Liver (tissue), 9 donors: ENCODE data around the gene PGA3. TPM values are rescaled to one million over a fixed set of nuclear protein-coding genes. Genes with fewer than 3 reads are reported as not detected.
"Not testable (repeated sequence)": the region's sequence is repeated elsewhere in the genome, so short reads cannot be mapped to it uniquely, and the experiment has no call there.

Experiments used
- DNase-seq: peaks from one replicate; pipeline ENCODE4 v3.0.0-alpha.2; 2017; ENCODE audit warnings: low spot score
- H3K27ac ChIP-seq, 2 donors: one replicate each; pipeline ENCODE4 v1.7.0; 2013; ENCODE audit warnings: inconsistent platforms in 2 of 2, low read length in 2 of 2, control low read depth in 1 of 2, low read depth in 1 of 2, mild to moderate bottlenecking in 1 of 2
- H3K27me3 ChIP-seq, 4 donors: one replicate each; pipeline versions ENCODE4 v1.6.1 to v1.7.0; 2013; ENCODE audit warnings: low read length in 3 of 4, inconsistent platforms in 1 of 4, mild to moderate bottlenecking in 1 of 4, moderate library complexity in 1 of 4; ENCODE audit not compliant: control insufficient read depth in 4 of 4, insufficient read depth in 4 of 4
- H3K36me3 ChIP-seq, 4 donors: one replicate each; pipeline versions ENCODE4 v1.6.1 to v1.7.0; 2013; ENCODE audit warnings: low read length in 3 of 4, mild to moderate bottlenecking in 3 of 4, low read depth in 1 of 4, moderate library complexity in 1 of 4; ENCODE audit not compliant: control insufficient read depth in 4 of 4, insufficient read depth in 3 of 4
- H3K4me1 ChIP-seq, 4 donors: one replicate each; pipeline versions ENCODE4 v1.6.1 to v1.7.0; 2013; ENCODE audit warnings: low read length in 3 of 4, mild to moderate bottlenecking in 3 of 4, moderate library complexity in 1 of 4; ENCODE audit not compliant: control insufficient read depth in 4 of 4, insufficient read depth in 4 of 4
- H3K4me3 ChIP-seq, 3 donors: one replicate each; pipeline versions ENCODE4 v1.6.1 to v1.7.0; 2013; ENCODE audit warnings: low read length in 3 of 3, control low read depth in 1 of 3, low read depth in 1 of 3, mild to moderate bottlenecking in 1 of 3
- H3K9ac ChIP-seq, 2 donors: one replicate each; pipeline ENCODE4 v1.7.0; 2013; ENCODE audit warnings: low read length in 2 of 2, mild to moderate bottlenecking in 2 of 2, moderate library complexity in 2 of 2, control low read depth in 1 of 2, low read depth in 1 of 2
- H3K9me3 ChIP-seq, 4 donors: one replicate each; pipeline versions ENCODE4 v1.6.1 to v1.7.0; 2013; ENCODE audit warnings: low read length in 3 of 4; ENCODE audit not compliant: control insufficient read depth in 4 of 4
- EGR1 ChIP-seq, 2 donors: IDR thresholded peaks; 2 replicates each; pipeline ENCODE4 v1.6.1; 2016 to 2018; ENCODE audit warnings: antibody characterized with exemption in 2 of 2, low read depth in 2 of 2
- FOXA1 ChIP-seq: IDR thresholded peaks from 2 replicates; pipeline ENCODE4 v1.6.1; 2016; ENCODE audit warnings: antibody characterized with exemption
- FOXA2 ChIP-seq: IDR thresholded peaks from 2 replicates; pipeline ENCODE4 v1.6.1; 2016; ENCODE audit warnings: antibody characterized with exemption
- HNF4A ChIP-seq, 2 donors: conservative IDR thresholded peaks; 2 replicates each; pipeline ENCODE4 v1.6.1; 2016; ENCODE audit warnings: antibody characterized with exemption in 2 of 2, mild to moderate bottlenecking in 2 of 2
- HNF4G ChIP-seq: IDR thresholded peaks from 2 replicates; pipeline ENCODE4 v1.6.1; 2016; ENCODE audit warnings: antibody characterized with exemption
- JUND ChIP-seq, 2 donors: IDR thresholded peaks; 2 replicates each; pipeline ENCODE4 v1.6.1; 2016; ENCODE audit warnings: antibody characterized with exemption in 2 of 2
- NR2F2 ChIP-seq: IDR thresholded peaks from 2 replicates; pipeline ENCODE4 v1.6.1; 2016; ENCODE audit warnings: antibody characterized with exemption
- RAD21 ChIP-seq, 2 donors: IDR thresholded peaks; 2 replicates each; pipeline ENCODE4 v1.6.1; 2016; ENCODE audit warnings: antibody characterized with exemption in 2 of 2, mild to moderate bottlenecking in 2 of 2
- RXRA ChIP-seq, 2 donors: IDR thresholded peaks; 2 replicates each; pipeline ENCODE4 v1.6.1; 2017 to 2018; ENCODE audit warnings: antibody characterized with exemption in 2 of 2, mild to moderate bottlenecking in 1 of 2
- SP1 ChIP-seq: IDR thresholded peaks from 2 replicates; pipeline ENCODE4 v1.6.1; 2018; ENCODE audit warnings: antibody characterized with exemption, mild to moderate bottlenecking
- TAF1 ChIP-seq: conservative IDR thresholded peaks from 2 replicates; pipeline ENCODE4 v1.6.1; 2016; ENCODE audit warnings: antibody characterized with exemption, mild to moderate bottlenecking
- YY1 ChIP-seq: IDR thresholded peaks from 2 replicates; pipeline ENCODE4 v1.6.1; 2016; ENCODE audit warnings: antibody characterized with exemption, mild to moderate bottlenecking
- WGBS: extraction: QIAGEN DNeasy Blood & Tissue Kit; methylation state at CpG from one replicate; pipeline ENCODE4 v1.1.7; 2013; 5-methylcytosine and 5-hydroxymethylcytosine counted together
- polyA plus RNA-seq, 2 donors: library from polyadenylated mRNA; stranded (reverse) in 1 of 2; unstranded in 1 of 2; fragments of 200-250 nt in 1 of 2; fragments of >200 nt in 1 of 2; fragmentation: Nextera tagmentation in 1 of 2; extraction: Ambion mirVana in 1 of 2; gene quantifications; one replicate each; pipeline versions ENCODE4 v1.2.1 to v1.2.3, GENCODE V29; 2013 to 2015
- total RNA-seq, 2 donors: library from RNA; depleted of rRNA; stranded (reverse); fragments of >200 nt; gene quantifications; one replicate each; pipeline ENCODE4 v1.2.3, GENCODE V29; 2014
- TF ChIP-seq, protein P1 (sequence below): IDR thresholded peaks from 2 replicates; pipeline ENCODE4 v1.6.1; 2016; ENCODE audit warnings: antibody characterized with exemption, mild to moderate bottlenecking
- TF ChIP-seq, protein P2 (sequence below): IDR thresholded peaks from 2 replicates; pipeline ENCODE4 v1.6.1; 2016; ENCODE audit warnings: antibody characterized with exemption
- TF ChIP-seq, protein P3 (sequence below): IDR thresholded peaks from 2 replicates; pipeline ENCODE4 v1.6.1; 2016; ENCODE audit warnings: antibody characterized with exemption
- donor health status: healthy.
- donor health status: healthy.
- donor health status: healthy.
- donor health status: healthy.
- donor health status: healthy.

The PGA3 gene
- total and polyA plus RNA-seq, 4 donors, result 0.25 to 0.56 (median 0.54) TPM; not detected in 1

DNA sequence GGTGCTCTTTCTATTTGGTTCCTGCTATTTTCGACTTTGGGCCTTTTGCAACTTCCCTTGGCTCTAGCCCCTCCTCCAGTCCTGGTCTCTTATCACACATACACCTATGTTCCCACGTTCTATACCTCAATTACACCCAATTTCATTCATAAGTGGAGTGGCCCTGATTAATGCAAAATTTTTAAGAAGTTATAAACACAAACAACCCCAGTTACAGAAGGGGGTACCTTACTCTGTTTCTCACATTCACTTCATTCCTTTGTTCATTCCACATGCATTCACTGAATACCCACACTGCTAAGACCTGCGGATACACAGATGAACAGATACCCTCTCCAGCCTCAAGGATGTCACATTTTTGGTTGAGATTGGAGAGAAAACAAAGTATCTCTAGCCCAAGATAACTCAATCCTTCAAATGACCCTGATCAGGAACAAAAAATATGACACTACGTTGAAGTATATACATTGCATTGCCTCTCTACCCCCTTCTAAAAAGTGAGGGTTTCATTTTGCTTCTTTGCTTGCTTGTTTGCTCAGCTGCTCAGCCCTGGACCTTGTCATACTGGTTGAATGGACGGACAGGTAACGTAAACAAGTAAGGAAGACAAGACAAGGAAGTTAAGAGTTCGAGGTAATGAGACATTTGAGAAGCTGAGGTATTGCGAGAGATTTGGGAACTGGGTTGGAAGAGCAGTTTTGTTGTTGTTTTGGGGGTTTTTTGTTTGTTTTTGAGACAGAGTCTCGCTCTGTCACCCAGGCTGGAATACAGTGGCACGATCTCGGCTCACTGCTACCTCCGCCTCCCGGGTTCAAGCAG, 38.5 kb upstream of the PGA3 start:
- Histone ChIP-seq H3K27me3 (no peaks in the 10 kb centered on the region), H3K4me3 (no peak overlapping the region), H3K4me1 (peaks cover 0 to 18% (median 15%) of the 10 kb centered on the region in 4 donors), H3K9ac (no peak overlapping the region), H3K36me3 (no peaks in the 10 kb centered on the region), H3K27ac (peak overlapping the region; percentile 29 to 70), H3K9me3 (no peaks in the 10 kb centered on the region)
- TF ChIP-seq, protein P1, sequence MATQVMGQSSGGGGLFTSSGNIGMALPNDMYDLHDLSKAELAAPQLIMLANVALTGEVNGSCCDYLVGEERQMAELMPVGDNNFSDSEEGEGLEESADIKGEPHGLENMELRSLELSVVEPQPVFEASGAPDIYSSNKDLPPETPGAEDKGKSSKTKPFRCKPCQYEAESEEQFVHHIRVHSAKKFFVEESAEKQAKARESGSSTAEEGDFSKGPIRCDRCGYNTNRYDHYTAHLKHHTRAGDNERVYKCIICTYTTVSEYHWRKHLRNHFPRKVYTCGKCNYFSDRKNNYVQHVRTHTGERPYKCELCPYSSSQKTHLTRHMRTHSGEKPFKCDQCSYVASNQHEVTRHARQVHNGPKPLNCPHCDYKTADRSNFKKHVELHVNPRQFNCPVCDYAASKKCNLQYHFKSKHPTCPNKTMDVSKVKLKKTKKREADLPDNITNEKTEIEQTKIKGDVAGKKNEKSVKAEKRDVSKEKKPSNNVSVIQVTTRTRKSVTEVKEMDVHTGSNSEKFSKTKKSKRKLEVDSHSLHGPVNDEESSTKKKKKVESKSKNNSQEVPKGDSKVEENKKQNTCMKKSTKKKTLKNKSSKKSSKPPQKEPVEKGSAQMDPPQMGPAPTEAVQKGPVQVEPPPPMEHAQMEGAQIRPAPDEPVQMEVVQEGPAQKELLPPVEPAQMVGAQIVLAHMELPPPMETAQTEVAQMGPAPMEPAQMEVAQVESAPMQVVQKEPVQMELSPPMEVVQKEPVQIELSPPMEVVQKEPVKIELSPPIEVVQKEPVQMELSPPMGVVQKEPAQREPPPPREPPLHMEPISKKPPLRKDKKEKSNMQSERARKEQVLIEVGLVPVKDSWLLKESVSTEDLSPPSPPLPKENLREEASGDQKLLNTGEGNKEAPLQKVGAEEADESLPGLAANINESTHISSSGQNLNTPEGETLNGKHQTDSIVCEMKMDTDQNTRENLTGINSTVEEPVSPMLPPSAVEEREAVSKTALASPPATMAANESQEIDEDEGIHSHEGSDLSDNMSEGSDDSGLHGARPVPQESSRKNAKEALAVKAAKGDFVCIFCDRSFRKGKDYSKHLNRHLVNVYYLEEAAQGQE, result no peak
- DNase-seq, result no peak
- WGBS, result 72% methylated on average over 13 of the region's 13 CpGs

DNA sequence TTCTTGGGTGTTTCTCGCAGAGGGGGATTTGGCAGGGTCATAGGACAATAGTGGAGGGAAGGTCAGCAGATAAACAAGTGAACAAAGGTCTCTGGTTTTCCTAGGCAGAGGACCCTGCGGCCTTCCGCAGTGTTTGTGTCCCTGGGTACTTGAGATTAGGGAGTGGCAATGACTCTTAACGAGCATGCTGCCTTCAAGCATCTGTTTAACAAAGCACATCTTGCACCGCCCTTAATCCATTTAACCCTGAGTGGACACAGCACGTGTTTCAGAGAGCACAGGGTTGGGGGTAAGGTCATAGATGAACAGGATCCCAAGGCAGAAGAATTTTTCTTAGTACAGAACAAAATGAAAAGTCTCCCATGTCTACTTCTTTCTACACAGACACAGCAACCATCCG, 37.5 kb upstream of the PGA3 start:
- DNase-seq, result not testable (repeated sequence)

DNA sequence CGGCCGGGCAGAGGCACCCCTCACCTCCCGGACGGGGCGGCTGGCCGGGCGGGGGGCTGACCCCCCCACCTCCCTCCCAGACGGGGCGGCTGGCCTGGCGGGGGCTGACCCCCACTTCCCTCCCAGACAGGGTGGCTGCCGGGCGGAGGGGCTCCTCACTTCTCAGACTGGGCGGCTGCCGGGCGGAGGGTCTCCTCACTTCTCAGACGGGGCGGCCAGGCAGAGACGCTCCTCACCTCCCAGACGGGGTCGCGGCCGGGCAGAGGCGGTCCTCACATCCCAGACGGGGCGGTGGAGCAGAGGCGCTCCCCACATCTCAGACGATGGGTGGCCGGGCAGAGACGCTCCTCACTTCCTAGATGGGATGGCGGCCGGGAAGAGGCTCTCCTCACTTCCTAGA, 37.0 kb upstream of the PGA3 start:
- WGBS, result 94% methylated on average over 24 of the region's 31 CpGs
- H3K9ac ChIP-seq, result not testable (repeated sequence)

More for the DNA sequence above, 37.5 kb upstream of the PGA3 start:
- WGBS, result 47% methylated on average over 3 of the region's 7 CpGs
- not testable (repeated sequence) for H3K9ac ChIP-seq, H3K27ac ChIP-seq, H3K9me3 ChIP-seq, H3K4me3 ChIP-seq, H3K36me3 ChIP-seq, H3K27me3 ChIP-seq
- H3K4me1 ChIP-seq, result peaks cover 0 to 11% (median 7%) of the 10 kb centered on the region in 4 donors

DNA sequence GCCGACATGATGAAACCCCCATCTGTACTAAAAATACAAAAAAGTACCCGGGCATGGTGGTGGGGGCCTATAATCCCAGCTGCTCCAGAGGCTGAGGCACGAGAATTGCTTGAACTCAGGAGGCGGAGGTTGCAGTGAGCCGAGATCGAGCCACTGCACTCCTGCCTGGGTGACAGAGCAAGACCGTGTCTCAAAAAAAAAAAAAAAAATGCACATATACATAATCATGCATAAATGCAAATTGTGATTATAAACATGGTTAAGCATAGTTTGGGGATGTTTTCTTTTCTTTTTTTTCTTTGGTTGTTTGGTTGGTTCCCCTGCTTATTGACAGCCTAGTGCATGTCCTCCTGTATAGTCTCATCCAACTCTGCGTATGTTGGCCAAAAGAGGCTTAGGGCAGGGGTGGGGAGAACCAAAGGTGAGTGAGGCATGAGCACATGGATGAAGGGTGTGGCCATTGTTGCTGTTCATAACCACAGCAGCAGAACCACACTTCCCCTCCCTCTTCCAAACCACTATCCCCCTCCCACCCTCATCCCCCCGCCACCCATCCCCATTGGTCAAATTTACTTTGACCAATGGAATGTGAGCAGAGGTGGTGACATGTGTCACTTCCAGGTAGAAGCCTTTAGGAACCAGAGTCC, 35.1 kb upstream of the PGA3 start:
- Histone ChIP-seq H3K4me1 (no peaks in the 10 kb centered on the region), H3K27me3 (no peaks in the 10 kb centered on the region), H3K27ac (no peak overlapping the region), H3K36me3 (no peaks in the 10 kb centered on the region), H3K9me3 (peaks cover 0 to 4% (median 0%) of the 10 kb centered on the region in 4 donors), H3K4me3 (no peak overlapping the region), H3K9ac (no peak overlapping the region)
- DNase-seq, result no peak
- WGBS, result 93% methylated on average over 9 of the region's 9 CpGs
- TF ChIP-seq JUND (IDR thresholded peaks at IDR 0.05), result no peak
- TF ChIP-seq YY1, result no peak
- no peak for TF ChIP-seq HNF4A (conservative IDR thresholded peaks at IDR 0.05)
- TF ChIP-seq TAF1, result no peak
- no peak for TF ChIP-seq FOXA2
- TF ChIP-seq EGR1 (IDR thresholded peaks at IDR 0.05; ENCODE audit: low read depth in 2 of 2), result no peak
- TF ChIP-seq, protein P2, sequence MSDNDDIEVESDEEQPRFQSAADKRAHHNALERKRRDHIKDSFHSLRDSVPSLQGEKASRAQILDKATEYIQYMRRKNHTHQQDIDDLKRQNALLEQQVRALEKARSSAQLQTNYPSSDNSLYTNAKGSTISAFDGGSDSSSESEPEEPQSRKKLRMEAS, result no peak
- TF ChIP-seq, protein P3, sequence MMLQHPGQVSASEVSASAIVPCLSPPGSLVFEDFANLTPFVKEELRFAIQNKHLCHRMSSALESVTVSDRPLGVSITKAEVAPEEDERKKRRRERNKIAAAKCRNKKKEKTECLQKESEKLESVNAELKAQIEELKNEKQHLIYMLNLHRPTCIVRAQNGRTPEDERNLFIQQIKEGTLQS, result no peak
- TF ChIP-seq, protein P1, result no peak
- TF ChIP-seq SP1, result no peak
- TF ChIP-seq RAD21 (IDR thresholded peaks at IDR 0.05), result no peak
- TF ChIP-seq HNF4G, result no peak
- TF ChIP-seq RXRA (IDR thresholded peaks at IDR 0.05), result no peak
- TF ChIP-seq FOXA1, result no peak
- TF ChIP-seq NR2F2, result no peak

More for the DNA sequence above, 37.0 kb upstream of the PGA3 start:
- H3K4me3 ChIP-seq, H3K27ac ChIP-seq, H3K36me3 ChIP-seq, H3K27me3 ChIP-seq, H3K9me3 ChIP-seq, DNase-seq, H3K4me1 ChIP-seq: not testable (repeated sequence)
